Smooth muscle cell (in vitro differentiated cells): Measurements from ENCODE around the gene NPHP4. TPM values are rescaled to one million over a fixed set of nuclear protein-coding genes. Genes with fewer than 3 reads are reported as not detected.

Source experiments
- DNase-seq: peaks from one replicate; lab custom pipeline; 2025; ENCODE audit not compliant: unreplicated experiment; lab: John Stamatoyannopoulos, UW
- H2AFZ ChIP-seq: fragments of 200-600 bp; sonication (generic); 2 replicates; pipeline ENCODE4 v1.6.0; 2016; ENCODE audit warnings: antibody characterized with exemption, low read depth, mild to moderate bottlenecking
- H3F3A ChIP-seq: fragments of 200-600 bp; sonication (generic); 2 replicates; pipeline ENCODE4 v1.6.0; 2017; ENCODE audit warnings: antibody characterized with exemption, low read depth
- H3K27ac ChIP-seq: fragments of 200-600 bp; sonication (generic); 2 replicates; pipeline ENCODE4 v1.5.1; 2016; ENCODE audit warnings: low read depth, mild to moderate bottlenecking
- H3K27me3 ChIP-seq: fragments of 200-600 bp; sonication (generic); 2 replicates; pipeline ENCODE4 v1.6.1; 2016; ENCODE audit warnings: low read depth, mild to moderate bottlenecking
- H3K36me3 ChIP-seq: fragments of 200-600 bp; sonication (generic); 2 replicates; pipeline ENCODE4 v1.5.1; 2016; ENCODE audit warnings: low read depth
- H3K4me1 ChIP-seq: fragments of 200-600 bp; sonication (generic); 2 replicates; pipeline ENCODE4 v1.5.1; 2016; ENCODE audit warnings: low read depth
- H3K4me2 ChIP-seq: fragments of 200-600 bp; sonication (generic); 2 replicates; pipeline ENCODE4 v1.6.0; 2016; ENCODE audit warnings: mild to moderate bottlenecking
- H3K4me3 ChIP-seq: fragments of 200-600 bp; sonication (generic); 2 replicates; pipeline ENCODE4 v1.5.1; 2016; ENCODE audit warnings: mild to moderate bottlenecking
- H3K79me2 ChIP-seq: fragments of 200-600 bp; sonication (generic); 2 replicates; pipeline ENCODE4 v1.6.0; 2016; ENCODE audit warnings: low read depth, mild to moderate bottlenecking
- H3K9ac ChIP-seq: fragments of 200-600 bp; sonication (generic); 2 replicates; pipeline ENCODE4 v1.6.0; 2016; ENCODE audit warnings: low read depth
- H3K9me3 ChIP-seq: fragments of 200-600 bp; sonication (generic); replicated peaks from 2 replicates; pipeline ENCODE4 v1.5.1; 2016; ENCODE audit warnings: low read depth
- H4K20me1 ChIP-seq: fragments of 200-600 bp; sonication (generic); 2 replicates; pipeline ENCODE4 v1.6.0; 2016; ENCODE audit warnings: low read depth
- WGBS: methylation state at CpG from one replicate; pipeline ENCODE4 v1.1.7; 2016; ENCODE audit warnings: low lambda C conversion rate; 5-methylcytosine and 5-hydroxymethylcytosine counted together
- polyA plus RNA-seq: library from polyadenylated mRNA; unstranded; fragments of >200 nt; fragmentation: Nextera tagmentation; extraction: Ambion mirVana; gene quantifications from 2 replicates; pipeline ENCODE4 v1.2.1, GENCODE V29; 2016
- total RNA-seq: library from RNA; depleted of rRNA; stranded (reverse); fragments of >200 nt; gene quantifications from 2 replicates; pipeline ENCODE4 v1.2.3, GENCODE V29; 2014
- TF ChIP-seq, protein P1 (sequence below): fragments of 200-600 bp; sonication (generic); IDR thresholded peaks from 2 replicates; pipeline ENCODE4 v1.5.1; 2017; ENCODE audit warnings: borderline replicate concordance, mild to moderate bottlenecking, antibody characterized with exemption; ENCODE audit not compliant: insufficient read depth, poor library complexity, severe bottlenecking

The NPHP4 gene
- total and polyA plus RNA-seq, 2 experiments from 2014 or later = 5.4 to 8.4 TPM

DNA sequence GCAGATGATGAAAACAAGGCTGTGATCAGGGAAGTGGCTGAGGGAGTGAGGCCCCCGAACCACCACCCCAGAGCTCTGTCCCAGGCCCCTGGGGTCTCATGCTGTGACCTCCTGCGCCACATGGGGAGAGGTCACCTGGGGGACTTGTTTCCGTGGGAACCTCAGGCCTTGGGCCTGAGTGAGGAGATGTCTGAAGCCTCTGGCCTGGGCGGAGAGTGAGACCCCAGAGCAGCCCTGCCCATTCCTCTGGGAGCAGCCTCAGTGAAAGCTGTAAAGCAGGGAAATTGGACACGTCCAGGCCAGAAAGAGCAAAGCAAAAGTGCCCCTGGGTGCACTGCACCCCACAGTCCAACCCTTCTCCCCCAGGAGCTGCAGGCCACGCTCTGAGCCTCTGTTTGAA lies 16.5 kb upstream of the NPHP4 start:
- no peak overlapping the region for H3K4me3 ChIP-seq
- peaks cover 3% of the 10 kb centered on the region for H3K4me1 ChIP-seq
- H4K20me1 ChIP-seq = no peaks in the 10 kb centered on the region
- WGBS = 83% methylated on average over 6 of the region's 6 CpGs
- H3K9ac ChIP-seq = no peak overlapping the region
- DNase-seq = no peak
- no peaks in the 10 kb centered on the region for H3K36me3 ChIP-seq
- no peaks in the 10 kb centered on the region for H3K9me3 ChIP-seq
- no peak overlapping the region for H2AFZ ChIP-seq
- H3K4me2 ChIP-seq = no peak overlapping the region
- H3F3A ChIP-seq = no peaks in the 10 kb centered on the region
- H3K27me3 ChIP-seq = no peaks in the 10 kb centered on the region
- TF ChIP-seq, protein P1, sequence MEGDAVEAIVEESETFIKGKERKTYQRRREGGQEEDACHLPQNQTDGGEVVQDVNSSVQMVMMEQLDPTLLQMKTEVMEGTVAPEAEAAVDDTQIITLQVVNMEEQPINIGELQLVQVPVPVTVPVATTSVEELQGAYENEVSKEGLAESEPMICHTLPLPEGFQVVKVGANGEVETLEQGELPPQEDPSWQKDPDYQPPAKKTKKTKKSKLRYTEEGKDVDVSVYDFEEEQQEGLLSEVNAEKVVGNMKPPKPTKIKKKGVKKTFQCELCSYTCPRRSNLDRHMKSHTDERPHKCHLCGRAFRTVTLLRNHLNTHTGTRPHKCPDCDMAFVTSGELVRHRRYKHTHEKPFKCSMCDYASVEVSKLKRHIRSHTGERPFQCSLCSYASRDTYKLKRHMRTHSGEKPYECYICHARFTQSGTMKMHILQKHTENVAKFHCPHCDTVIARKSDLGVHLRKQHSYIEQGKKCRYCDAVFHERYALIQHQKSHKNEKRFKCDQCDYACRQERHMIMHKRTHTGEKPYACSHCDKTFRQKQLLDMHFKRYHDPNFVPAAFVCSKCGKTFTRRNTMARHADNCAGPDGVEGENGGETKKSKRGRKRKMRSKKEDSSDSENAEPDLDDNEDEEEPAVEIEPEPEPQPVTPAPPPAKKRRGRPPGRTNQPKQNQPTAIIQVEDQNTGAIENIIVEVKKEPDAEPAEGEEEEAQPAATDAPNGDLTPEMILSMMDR = no peak
- H3K79me2 ChIP-seq = no peaks in the 10 kb centered on the region
- H3K27ac ChIP-seq = no peak overlapping the region

DNA sequence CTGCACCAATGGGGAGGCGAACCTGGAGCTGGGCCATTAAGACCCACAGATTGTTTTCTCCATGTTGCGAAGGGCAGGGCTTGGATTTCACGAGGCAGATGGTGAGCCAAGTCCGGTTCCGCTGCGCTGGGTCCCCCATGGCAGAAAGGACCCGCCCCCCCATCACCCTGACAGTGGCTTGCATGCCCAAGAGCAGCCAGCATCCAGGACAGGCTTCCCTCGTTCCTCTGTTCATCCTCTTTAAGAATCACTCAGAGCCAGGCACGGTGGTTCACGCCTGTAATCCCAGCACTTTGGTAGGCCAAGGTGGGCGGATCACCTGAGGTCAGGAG lies 15.8 kb upstream of the NPHP4 start:
- TF ChIP-seq, protein P1 = no peak
- Histone ChIP-seq H3K9ac (no peak overlapping the region), H3F3A (no peaks in the 10 kb centered on the region), H3K4me3 (no peak overlapping the region), H3K4me1 (peaks cover 10% of the 10 kb centered on the region), H4K20me1 (no peaks in the 10 kb centered on the region), H3K27ac (no peak overlapping the region), H3K36me3 (no peaks in the 10 kb centered on the region), H2AFZ (no peak overlapping the region), H3K79me2 (no peaks in the 10 kb centered on the region), H3K9me3 (no peaks in the 10 kb centered on the region), H3K4me2 (no peak overlapping the region), H3K27me3 (no peaks in the 10 kb centered on the region)
- 91% methylated on average over 11 of the region's 11 CpGs for WGBS
- DNase-seq = no peak

DNA sequence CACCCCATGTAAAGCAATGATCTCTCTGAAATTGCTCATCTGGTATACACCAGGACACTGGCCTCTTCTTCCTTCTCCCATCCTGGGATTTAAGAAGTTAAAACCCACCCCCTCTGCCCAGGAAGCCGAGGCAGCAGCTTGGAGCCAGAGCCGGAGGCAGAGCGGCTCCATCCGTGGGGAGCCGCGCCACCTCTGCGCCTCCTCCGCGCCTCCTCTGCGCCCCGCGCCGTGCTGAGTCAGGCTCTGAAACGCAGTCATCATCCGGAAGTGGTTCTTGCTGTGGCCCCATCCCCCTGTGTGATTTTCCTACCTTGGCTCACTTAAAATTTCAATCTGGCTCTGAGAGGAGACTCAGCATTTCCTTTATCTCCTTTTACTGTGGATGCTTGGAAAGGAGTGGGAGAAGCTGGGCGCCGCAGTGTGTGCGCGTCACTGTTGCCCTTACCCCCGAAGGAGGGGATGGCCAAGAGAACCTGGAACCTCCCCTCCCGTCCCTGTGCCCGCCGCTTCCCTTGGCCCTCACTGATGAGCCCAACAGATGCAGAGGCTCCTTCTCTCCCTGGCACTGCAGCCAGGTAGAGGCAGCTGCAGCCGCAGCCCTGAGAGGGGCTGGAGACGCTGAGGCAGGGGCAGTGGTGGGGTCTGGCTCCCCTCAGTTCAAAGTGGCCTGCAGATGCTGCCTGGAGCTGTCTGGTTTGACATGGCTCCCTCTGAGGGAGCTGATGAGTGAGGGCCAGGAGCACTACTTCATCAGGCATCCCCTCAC lies 15.3 kb upstream of the NPHP4 start:
- Histone ChIP-seq H3K79me2 (no peaks in the 10 kb centered on the region), H4K20me1 (no peaks in the 10 kb centered on the region), H3K4me1 (peaks cover 15% of the 10 kb centered on the region), H3K36me3 (no peaks in the 10 kb centered on the region), H3K9ac (no peak overlapping the region), H3K27ac (no peak overlapping the region), H3K27me3 (no peaks in the 10 kb centered on the region), H3F3A (no peaks in the 10 kb centered on the region), H3K9me3 (no peaks in the 10 kb centered on the region), H3K4me3 (no peak overlapping the region), H3K4me2 (no peak overlapping the region), H2AFZ (no peak overlapping the region)
- 86% methylated on average over 25 of the region's 25 CpGs for WGBS
- no peak for DNase-seq
- TF ChIP-seq, protein P1 = no peak

DNA sequence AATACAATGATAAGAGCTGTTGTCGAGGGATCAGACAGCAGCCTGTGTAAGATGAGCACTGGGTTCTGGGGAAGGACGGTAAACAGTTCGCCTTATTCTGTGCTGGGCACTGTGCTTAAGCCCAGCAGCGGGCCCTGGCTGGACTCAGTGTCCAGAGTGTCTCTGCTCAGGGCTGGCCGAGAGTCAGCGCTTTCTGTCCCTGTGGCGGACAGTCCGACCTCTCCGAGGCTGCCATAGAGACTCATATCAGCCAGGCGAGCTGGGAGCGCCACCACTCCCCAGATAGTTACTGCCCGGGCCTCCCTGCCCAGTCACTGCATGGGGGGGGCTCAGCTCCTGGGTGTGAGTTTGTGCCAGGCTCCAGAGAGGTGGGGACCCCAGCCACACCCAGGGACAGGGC lies 14.7 kb upstream of the NPHP4 start:
- Histone ChIP-seq H3F3A (no peaks in the 10 kb centered on the region), H3K4me1 (peaks cover 15% of the 10 kb centered on the region), H3K4me3 (no peak overlapping the region), H4K20me1 (no peaks in the 10 kb centered on the region), H3K27ac (no peak overlapping the region), H3K9me3 (no peaks in the 10 kb centered on the region), H3K79me2 (no peaks in the 10 kb centered on the region), H3K4me2 (no peak overlapping the region), H3K27me3 (no peaks in the 10 kb centered on the region), H3K36me3 (no peaks in the 10 kb centered on the region), H3K9ac (no peak overlapping the region), H2AFZ (no peak overlapping the region)
- 85% methylated on average over 12 of the region's 12 CpGs for WGBS
- DNase-seq = no peak
- TF ChIP-seq, protein P1 = no peak
